ENCODE measurements around the gene HELB. TPM values are rescaled to one million over a fixed set of nuclear protein-coding genes. Genes with fewer than 3 reads are reported as not detected.

The HELB gene
- polyA plus RNA-seq, 1 donor from 2014 or later = 1.8 TPM

GRCh38 chr12:66337381-66338010, 35.2 kb downstream of the HELB start:
- Histone ChIP-seq H3K4me3 (ENCODE audit: low read length) (no peak overlapping the region), H4K20me1 (ENCODE audit: insufficient read depth) (no peaks in the 10 kb centered on the region), H3F3A (ENCODE audit: insufficient read depth, low read length, poor library complexity, severe bottlenecking) (no peaks in the 10 kb centered on the region), H3K27me3 (ENCODE audit: insufficient read depth, low read depth, low read length) (no peaks in the 10 kb centered on the region), H3K79me2 (replicated peaks; ENCODE audit: insufficient read depth, low read length) (no peaks in the 10 kb centered on the region), H3K9me2 (ENCODE audit: insufficient read depth, low read length) (no peaks in the 10 kb centered on the region), H3K9ac (ENCODE audit: low read length) (no peak overlapping the region), H3K4me2 (ENCODE audit: low read length) (no peak overlapping the region), H3K27ac (ENCODE audit: low read length) (no peak overlapping the region), H3K36me3 (ENCODE audit: insufficient read depth, low read length) (no peaks in the 10 kb centered on the region), H2AFZ (ENCODE audit: low read depth, low read length) (no peak overlapping the region), H3K9me3 (ENCODE audit: low read length) (no peaks in the 10 kb centered on the region)
- TF ChIP-seq RAD21 (conservative IDR thresholded peaks at IDR 0.05) (no peak), POLR2AphosphoS5 (IDR thresholded peaks at IDR 0.05) (no peak), EZH2 (IDR thresholded peaks at IDR 0.05; ENCODE audit: borderline replicate concordance, insufficient read depth, low read length, poor library complexity, severe bottlenecking) (no peak), MXI1 (conservative IDR thresholded peaks at IDR 0.05; ENCODE audit: poor library complexity, severe bottlenecking) (no peak), EP300 (conservative IDR thresholded peaks at IDR 0.05; ENCODE audit: poor library complexity, severe bottlenecking) (no peak), CTCF (IDR thresholded peaks at IDR 0.05; ENCODE audit: poor library complexity, severe bottlenecking) (no peak), SMC3 (conservative IDR thresholded peaks at IDR 0.05; ENCODE audit: poor library complexity) (no peak), TAF1 (IDR thresholded peaks at IDR 0.05; ENCODE audit: low read depth) (no peak), REST (IDR thresholded peaks at IDR 0.05; ENCODE audit: borderline replicate concordance) (no peak)

GRCh38 chr12:66340131-66340530, 37.8 kb downstream of the HELB start:
- H3K36me3 ChIP-seq (ENCODE audit: insufficient read depth, low read length) = no peaks in the 10 kb centered on the region
- H2AFZ ChIP-seq (ENCODE audit: low read depth, low read length) = no peak overlapping the region
- no peak overlapping the region for H3K27ac ChIP-seq (ENCODE audit: low read length)
- TF ChIP-seq POLR2AphosphoS5 (IDR thresholded peaks at IDR 0.05) (no peak), CTCF (IDR thresholded peaks at IDR 0.05; ENCODE audit: poor library complexity, severe bottlenecking) (no peak), TAF1 (IDR thresholded peaks at IDR 0.05; ENCODE audit: low read depth) (no peak), RAD21 (conservative IDR thresholded peaks at IDR 0.05) (no peak), EP300 (conservative IDR thresholded peaks at IDR 0.05; ENCODE audit: poor library complexity, severe bottlenecking) (no peak), SMC3 (conservative IDR thresholded peaks at IDR 0.05; ENCODE audit: poor library complexity) (no peak), REST (IDR thresholded peaks at IDR 0.05; ENCODE audit: borderline replicate concordance) (no peak), EZH2 (IDR thresholded peaks at IDR 0.05; ENCODE audit: borderline replicate concordance, insufficient read depth, low read length, poor library complexity, severe bottlenecking) (no peak), MXI1 (conservative IDR thresholded peaks at IDR 0.05; ENCODE audit: poor library complexity, severe bottlenecking) (no peak)
- no peaks in the 10 kb centered on the region for H3K9me2 ChIP-seq (ENCODE audit: insufficient read depth, low read length)
- no peaks in the 10 kb centered on the region for H3K79me2 ChIP-seq (replicated peaks; ENCODE audit: insufficient read depth, low read length)
- H4K20me1 ChIP-seq (ENCODE audit: insufficient read depth) = no peaks in the 10 kb centered on the region
- no peaks in the 10 kb centered on the region for H3K27me3 ChIP-seq (ENCODE audit: insufficient read depth, low read depth, low read length)
- H3F3A ChIP-seq (ENCODE audit: insufficient read depth, low read length, poor library complexity, severe bottlenecking) = no peaks in the 10 kb centered on the region
- H3K9ac ChIP-seq (ENCODE audit: low read length) = no peak overlapping the region
- H3K9me3 ChIP-seq (ENCODE audit: low read length) = no peaks in the 10 kb centered on the region
- H3K4me2 ChIP-seq (ENCODE audit: low read length) = no peak overlapping the region
- H3K4me3 ChIP-seq (ENCODE audit: low read length) = no peak overlapping the region
